ENCODE data around the gene PPL. TPM values are rescaled to one million over a fixed set of nuclear protein-coding genes. Genes with fewer than 3 reads are reported as not detected.
A peak's percentile ranks its signal among the peaks of the same experiment; 100 is the strongest.

Gene PPL
- total and polyA plus RNA-seq, 2 donors (not counting 3 experiments of a cell fraction or from before 2014, with no cell fraction given): 0.07 to 0.20 TPM

DNA sequence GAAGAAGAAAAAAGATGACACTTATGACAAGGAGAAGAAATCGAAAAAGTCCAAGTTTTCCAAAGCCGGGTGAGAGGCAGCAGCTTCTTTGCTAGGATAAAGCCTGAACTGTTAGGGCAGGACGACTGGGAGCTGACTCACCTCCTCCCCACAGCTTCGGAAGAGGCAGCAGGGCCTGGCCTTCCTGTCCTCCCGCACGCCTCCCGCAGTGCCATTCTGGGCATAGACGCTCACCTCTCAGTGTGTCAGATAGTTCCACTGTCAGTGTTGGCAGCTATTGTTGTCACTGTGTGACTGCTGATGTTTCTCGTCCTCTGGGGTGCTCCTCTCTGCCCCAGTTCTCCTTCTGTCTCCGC, 77.1 kb downstream of the PPL start:
- TF ChIP-seq FOS (IDR thresholded peaks at IDR 0.05; ENCODE audit: borderline replicate concordance, insufficient read depth, low read length) (peak; percentile 86), POLR2AphosphoS5 (IDR thresholded peaks at IDR 0.05; ENCODE audit: insufficient read depth, low read depth, low read length) (peak; percentile 74), EZH2 (IDR thresholded peaks at IDR 0.05; ENCODE audit: borderline replicate concordance, low read depth, low read length, severe bottlenecking) (no peak), MYC (IDR thresholded peaks at IDR 0.05; ENCODE audit: low read depth, low read length) (peak; percentile 54), GATA2 (IDR thresholded peaks at IDR 0.05; ENCODE audit: insufficient read depth, insufficient read length, low read depth, low read length) (no peak), POLR2A (IDR thresholded peaks at IDR 0.05; ENCODE audit: low read depth, low read length) (peak; percentile 24), JUN (IDR thresholded peaks at IDR 0.05; ENCODE audit: borderline replicate concordance, insufficient read depth, insufficient read length, low read depth) (peak; percentile 27)
- TF ChIP-seq, protein P1, sequence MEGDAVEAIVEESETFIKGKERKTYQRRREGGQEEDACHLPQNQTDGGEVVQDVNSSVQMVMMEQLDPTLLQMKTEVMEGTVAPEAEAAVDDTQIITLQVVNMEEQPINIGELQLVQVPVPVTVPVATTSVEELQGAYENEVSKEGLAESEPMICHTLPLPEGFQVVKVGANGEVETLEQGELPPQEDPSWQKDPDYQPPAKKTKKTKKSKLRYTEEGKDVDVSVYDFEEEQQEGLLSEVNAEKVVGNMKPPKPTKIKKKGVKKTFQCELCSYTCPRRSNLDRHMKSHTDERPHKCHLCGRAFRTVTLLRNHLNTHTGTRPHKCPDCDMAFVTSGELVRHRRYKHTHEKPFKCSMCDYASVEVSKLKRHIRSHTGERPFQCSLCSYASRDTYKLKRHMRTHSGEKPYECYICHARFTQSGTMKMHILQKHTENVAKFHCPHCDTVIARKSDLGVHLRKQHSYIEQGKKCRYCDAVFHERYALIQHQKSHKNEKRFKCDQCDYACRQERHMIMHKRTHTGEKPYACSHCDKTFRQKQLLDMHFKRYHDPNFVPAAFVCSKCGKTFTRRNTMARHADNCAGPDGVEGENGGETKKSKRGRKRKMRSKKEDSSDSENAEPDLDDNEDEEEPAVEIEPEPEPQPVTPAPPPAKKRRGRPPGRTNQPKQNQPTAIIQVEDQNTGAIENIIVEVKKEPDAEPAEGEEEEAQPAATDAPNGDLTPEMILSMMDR (IDR thresholded peaks at IDR 0.05; ENCODE audit: extremely low read depth in 1 of 2, insufficient read depth in 1 of 2, low read depth in 1 of 2, low read length in 2 of 2): no peak
- TF ChIP-seq, protein P2, sequence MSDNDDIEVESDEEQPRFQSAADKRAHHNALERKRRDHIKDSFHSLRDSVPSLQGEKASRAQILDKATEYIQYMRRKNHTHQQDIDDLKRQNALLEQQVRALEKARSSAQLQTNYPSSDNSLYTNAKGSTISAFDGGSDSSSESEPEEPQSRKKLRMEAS (IDR thresholded peaks at IDR 0.05; ENCODE audit: insufficient read depth, insufficient read length): no peak
- H3K9ac ChIP-seq (replicated peaks; ENCODE audit: extremely low read depth, insufficient read depth, low read length): peak overlapping the region; percentile 48
- DNase-seq (ENCODE audit: low read depth, low spot score) (no peak), FAIRE-seq (peak; percentile 89)
- no peaks in the 10 kb centered on the region for H3K9me1 ChIP-seq (replicated peaks; ENCODE audit: control insufficient read depth, extremely low read depth, insufficient read depth, low read length)
- H3K27ac ChIP-seq (ENCODE audit: insufficient read depth, low read depth, low read length): peak overlapping the region; percentile 86
- no peaks in the 10 kb centered on the region for H3K27me3 ChIP-seq (ENCODE audit: control insufficient read depth in 2 of 2, insufficient read depth in 2 of 2, low read length in 2 of 2)
- no TSS peak for BruUV-seq (replicated peaks)
- peaks cover 26% of the 10 kb centered on the region for H3K4me1 ChIP-seq (ENCODE audit: control insufficient read depth, extremely low read depth, insufficient read depth, low read length)
- intact Hi-C loops (cut with micrococcal nuclease): no loop called here
- POLR2A ChIA-PET: interaction anchor here (0.8 kb wide), 1 partner anchor 15 kb away, joined by 3 read pairs; no protein-coding TSS in a partner anchor
- peak overlapping the region; percentile 32 for H3K4me2 ChIP-seq (ENCODE audit: insufficient read depth, low read length)
- H3K79me2 ChIP-seq (ENCODE audit: control insufficient read depth, insufficient read depth, low read length): peaks cover 69% of the 10 kb centered on the region
- H4K20me1 ChIP-seq (replicated peaks; ENCODE audit: control insufficient read depth, extremely low read depth, insufficient read depth, low read length): no peaks in the 10 kb centered on the region
- CTCF ChIA-PET: interaction anchor here (0.8 to 1.8 kb wide), 7 partner anchors 8 to 96 kb away, joined by 3 to 13 read pairs (median 4); no protein-coding TSS in a partner anchor
- dilution Hi-C loops (cut with MboI; ENCODE audit: extremely low pct_ligation_motif_present, low sequenced_read_pairs): no loop called here
- no peaks in the 10 kb centered on the region for H3K9me3 ChIP-seq (replicated peaks; ENCODE audit: control insufficient read depth, insufficient read depth, low read length)
- H2AFZ ChIP-seq (ENCODE audit: low read depth, low read length): no peak overlapping the region
- peak overlapping the region in 1 of 3 experiments; percentile 0 for H3K4me3 ChIP-seq (replicated peaks in 1 of 3; ENCODE audit: insufficient read depth in 1 of 3, low read depth in 1 of 3, low read length in 3 of 3)
- H3K36me3 ChIP-seq (ENCODE audit: control insufficient read depth in 2 of 2, extremely low read depth in 1 of 2, insufficient read depth in 2 of 2, low read length in 2 of 2): peaks cover 16 to 23% of the 10 kb centered on the region in 2 experiments
